KMS-11 (cell line): ENCODE results near the gene NAV2.
"Not testable (repeated sequence)": the region's sequence is repeated elsewhere in the genome, so short reads cannot be mapped to it uniquely, and the experiment has no call there.

Source experiments
- H2AFZ ChIP-seq: fragments of 200-600 bp; sonication (generic); 2 replicates; pipeline ENCODE4 v1.6.1; 2016; ENCODE audit warnings: antibody characterized with exemption, mixed run types, low read depth
- H3K27ac ChIP-seq: fragments of 200-600 bp; sonication (generic); 2 replicates; pipeline ENCODE4 v1.6.1; 2016; ENCODE audit warnings: mild to moderate bottlenecking, mixed run types
- H3K27me3 ChIP-seq: fragments of 200-600 bp; sonication (generic); 2 replicates; pipeline ENCODE4 v1.6.1; 2017; ENCODE audit warnings: mild to moderate bottlenecking, low read depth, mixed run types, moderate library complexity; ENCODE audit not compliant: insufficient read depth
- H3K36me3 ChIP-seq: fragments of 200-600 bp; sonication (generic); 2 replicates; pipeline ENCODE4 v1.6.1; 2017; ENCODE audit warnings: mild to moderate bottlenecking, mixed run types; ENCODE audit not compliant: insufficient read depth
- H3K4me1 ChIP-seq: fragments of 200-600 bp; sonication (generic); 2 replicates; pipeline ENCODE4 v1.6.1; 2016; ENCODE audit warnings: mild to moderate bottlenecking, low read depth, mixed run types; ENCODE audit not compliant: poor library complexity, severe bottlenecking
- H3K4me2 ChIP-seq: fragments of 200-600 bp; sonication (generic); 2 replicates; pipeline ENCODE4 v1.7.0; 2016; ENCODE audit warnings: mild to moderate bottlenecking, mixed run types
- H3K4me3 ChIP-seq: fragments of 200-600 bp; sonication (generic); IDR thresholded peaks from 2 replicates; pipeline ENCODE4 v1.6.1; 2017; ENCODE audit warnings: low read depth, low read length, mixed read lengths; ENCODE audit not compliant: insufficient read depth
- H3K79me2 ChIP-seq: fragments of 200-600 bp; sonication (generic); 2 replicates; pipeline ENCODE4 v1.6.1; 2016; ENCODE audit warnings: low read depth, mixed run types; ENCODE audit not compliant: insufficient read depth
- H3K9ac ChIP-seq: fragments of 200-600 bp; sonication (generic); 2 replicates; pipeline ENCODE4 v1.6.1; 2016; ENCODE audit warnings: mild to moderate bottlenecking, mixed run types
- H4K20me1 ChIP-seq: fragments of 200-600 bp; sonication (generic); 2 replicates; pipeline ENCODE4 v1.6.1; 2016; ENCODE audit warnings: mild to moderate bottlenecking, mixed run types; ENCODE audit not compliant: insufficient read depth
- TF ChIP-seq, protein P1 (sequence below): fragments of 200-600 bp; sonication (generic); conservative IDR thresholded peaks from 2 replicates; pipeline ENCODE4 v1.6.1; 2017; ENCODE audit warnings: low read depth, mild to moderate bottlenecking, antibody characterized with exemption, low read length, moderate library complexity, mixed read lengths

NAV2 gene

DNA sequence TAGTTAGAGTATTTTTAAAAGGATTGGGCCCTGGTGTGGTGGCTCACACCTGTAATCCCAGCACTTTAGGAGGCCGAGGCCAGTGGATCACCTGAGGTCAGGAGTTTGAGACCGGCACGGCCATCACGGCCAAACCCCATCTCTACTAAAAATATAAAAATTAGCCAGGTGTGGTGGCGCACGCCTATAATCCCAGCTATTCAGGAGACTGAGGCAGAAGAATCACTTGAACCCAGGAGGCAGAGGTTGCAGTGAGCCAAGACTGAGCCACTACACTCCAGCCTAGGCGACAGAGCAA is 415.8 kb downstream of the NAV2 start:
- H3K79me2 ChIP-seq, H3K4me3 ChIP-seq, H3K27me3 ChIP-seq, H2AFZ ChIP-seq, H3K4me1 ChIP-seq, H3K36me3 ChIP-seq, H3K9ac ChIP-seq, H3K27ac ChIP-seq, H3K4me2 ChIP-seq, H4K20me1 ChIP-seq: not testable (repeated sequence)
- TF ChIP-seq, protein P1, sequence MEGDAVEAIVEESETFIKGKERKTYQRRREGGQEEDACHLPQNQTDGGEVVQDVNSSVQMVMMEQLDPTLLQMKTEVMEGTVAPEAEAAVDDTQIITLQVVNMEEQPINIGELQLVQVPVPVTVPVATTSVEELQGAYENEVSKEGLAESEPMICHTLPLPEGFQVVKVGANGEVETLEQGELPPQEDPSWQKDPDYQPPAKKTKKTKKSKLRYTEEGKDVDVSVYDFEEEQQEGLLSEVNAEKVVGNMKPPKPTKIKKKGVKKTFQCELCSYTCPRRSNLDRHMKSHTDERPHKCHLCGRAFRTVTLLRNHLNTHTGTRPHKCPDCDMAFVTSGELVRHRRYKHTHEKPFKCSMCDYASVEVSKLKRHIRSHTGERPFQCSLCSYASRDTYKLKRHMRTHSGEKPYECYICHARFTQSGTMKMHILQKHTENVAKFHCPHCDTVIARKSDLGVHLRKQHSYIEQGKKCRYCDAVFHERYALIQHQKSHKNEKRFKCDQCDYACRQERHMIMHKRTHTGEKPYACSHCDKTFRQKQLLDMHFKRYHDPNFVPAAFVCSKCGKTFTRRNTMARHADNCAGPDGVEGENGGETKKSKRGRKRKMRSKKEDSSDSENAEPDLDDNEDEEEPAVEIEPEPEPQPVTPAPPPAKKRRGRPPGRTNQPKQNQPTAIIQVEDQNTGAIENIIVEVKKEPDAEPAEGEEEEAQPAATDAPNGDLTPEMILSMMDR: peak; percentile 10; the same call in 1 of the 2 replicates

DNA sequence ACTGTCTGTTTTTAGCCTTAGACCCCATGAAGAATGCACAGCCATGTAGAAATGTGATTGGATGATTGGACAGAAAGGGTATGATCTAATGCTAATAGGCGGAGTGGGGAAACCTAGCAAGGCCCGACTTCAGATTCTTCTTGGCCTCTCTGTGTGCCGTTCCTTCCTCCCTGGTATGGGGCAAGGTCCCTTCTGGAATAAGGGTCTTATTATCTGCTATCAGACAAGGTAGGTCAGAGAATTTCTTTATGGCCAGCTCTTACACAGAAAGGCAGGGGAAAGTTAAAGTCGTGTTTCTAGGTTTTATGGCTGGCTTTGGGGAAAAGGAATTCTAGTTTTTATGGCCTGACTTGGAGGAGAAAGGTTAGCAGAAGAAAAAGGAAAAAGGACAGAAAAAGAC is 417.0 kb downstream of the NAV2 start:
- no peak overlapping the region for H2AFZ ChIP-seq
- no peak overlapping the region for H3K4me2 ChIP-seq
- no peak overlapping the region for H3K9ac ChIP-seq
- H3K4me3 ChIP-seq: no peak overlapping the region
- no peaks in the 10 kb centered on the region for H3K4me1 ChIP-seq
- no peaks in the 10 kb centered on the region for H4K20me1 ChIP-seq
- H3K27me3 ChIP-seq: no peaks in the 10 kb centered on the region
- no peaks in the 10 kb centered on the region for H3K36me3 ChIP-seq
- no peaks in the 10 kb centered on the region for H3K79me2 ChIP-seq
- H3K27ac ChIP-seq: no peak overlapping the region
- TF ChIP-seq, protein P1: no peak

DNA sequence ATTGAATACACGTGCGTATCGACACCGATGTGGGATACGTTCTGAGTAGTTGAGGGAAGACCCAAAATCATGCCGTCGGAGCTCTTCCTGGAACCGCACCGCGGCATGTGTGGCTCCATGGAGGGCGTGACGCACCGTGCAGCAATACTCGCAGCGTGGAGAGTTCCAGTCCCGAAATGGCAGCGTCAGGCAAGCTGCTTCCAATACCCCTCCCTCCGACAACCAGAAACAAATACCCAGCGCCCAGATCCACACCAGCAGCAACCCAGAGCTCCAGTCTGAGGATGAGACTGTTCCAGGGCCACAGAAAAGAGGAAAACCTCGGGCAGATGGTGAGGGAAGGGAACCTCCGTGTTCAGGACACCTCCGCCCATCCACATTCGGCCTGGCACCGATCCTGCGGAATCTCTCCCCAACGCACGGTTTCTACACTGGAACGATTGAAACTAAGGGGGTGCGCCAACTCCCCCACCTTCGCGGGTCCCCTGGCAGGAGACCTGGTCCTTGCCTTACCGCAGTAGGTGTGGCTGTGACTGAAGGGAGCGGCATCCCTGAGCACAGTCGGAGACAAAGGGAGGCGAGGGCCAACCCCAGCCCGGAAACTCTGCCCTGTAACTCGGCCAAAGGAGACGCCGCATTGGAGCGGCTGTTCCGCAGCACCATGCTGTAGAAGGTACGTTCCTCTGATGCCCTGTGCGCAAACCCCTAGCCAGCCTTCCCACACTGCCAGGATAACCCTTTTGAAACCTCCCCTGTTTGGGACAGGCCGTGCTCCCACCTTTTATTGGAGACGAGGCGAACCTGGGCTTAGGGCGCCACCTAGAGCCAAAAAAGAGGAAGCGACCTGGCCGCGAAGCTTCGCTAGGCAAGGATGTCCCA is 419.4 kb downstream of the NAV2 start:
- Histone ChIP-seq H3K36me3 (no peaks in the 10 kb centered on the region), H4K20me1 (no peaks in the 10 kb centered on the region), H3K4me2 (no peak overlapping the region), H3K79me2 (no peaks in the 10 kb centered on the region), H3K4me1 (no peaks in the 10 kb centered on the region), H3K4me3 (no peak overlapping the region), H3K27ac (no peak overlapping the region), H3K9ac (no peak overlapping the region), H3K27me3 (no peaks in the 10 kb centered on the region), H2AFZ (no peak overlapping the region)
- TF ChIP-seq, protein P1: peak; percentile 49

DNA sequence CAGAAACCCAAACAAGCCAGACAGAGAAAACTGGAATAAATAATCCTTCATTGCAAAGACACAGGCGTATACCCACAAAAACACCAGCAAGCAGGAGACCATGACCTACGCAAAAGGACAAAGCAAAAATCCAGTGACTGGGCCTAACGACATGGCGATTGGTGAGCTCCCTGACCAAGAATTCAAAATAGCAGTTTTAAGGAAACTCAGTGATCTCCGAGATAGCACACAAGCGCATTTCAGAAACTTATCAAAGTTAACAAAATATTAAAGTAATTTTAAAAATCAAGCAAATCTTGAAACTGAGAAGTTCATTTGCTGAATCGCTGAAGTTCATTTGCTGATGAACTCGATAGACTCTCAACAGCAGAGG is 420.0 kb downstream of the NAV2 start:
- no peak overlapping the region for H3K27ac ChIP-seq
- H3K79me2 ChIP-seq: no peaks in the 10 kb centered on the region
- no peaks in the 10 kb centered on the region for H3K4me1 ChIP-seq
- no peaks in the 10 kb centered on the region for H3K27me3 ChIP-seq
- H3K4me2 ChIP-seq: no peak overlapping the region
- H4K20me1 ChIP-seq: no peaks in the 10 kb centered on the region
- H2AFZ ChIP-seq: no peak overlapping the region
- H3K4me3 ChIP-seq: no peak overlapping the region
- TF ChIP-seq, protein P1: no peak
- no peaks in the 10 kb centered on the region for H3K36me3 ChIP-seq
- no peak overlapping the region for H3K9ac ChIP-seq
